Measurements from ENCODE around the gene OVCA2.

OVCA2 gene

GRCh38 chr17:2064147-2064489 is 22.3 kb downstream of the OVCA2 start:
- H3K27ac ChIP-seq (ENCODE audit: low read length), result peak overlapping the region; percentile 56
- H3K4me1 ChIP-seq (ENCODE audit: control insufficient read depth in 1 of 2, insufficient read depth in 2 of 2, low read length in 2 of 2), result peaks cover 29 to 62% of the 10 kb centered on the region in 2 donors
- no peaks in the 10 kb centered on the region for H3K9me3 ChIP-seq (ENCODE audit: control insufficient read depth in 1 of 2, low read length in 2 of 2)
- peaks cover 16 to 49% of the 10 kb centered on the region in 2 donors for H3K36me3 ChIP-seq (ENCODE audit: control insufficient read depth in 1 of 2, insufficient read depth in 2 of 2, low read length in 2 of 2)
- no peaks in the 10 kb centered on the region for H3K27me3 ChIP-seq (ENCODE audit: low read depth, low read length)
- H3K4me3 ChIP-seq (ENCODE audit: low read depth in 1 of 2, low read length in 2 of 2), result no peak overlapping the region

GRCh38 chr17:2064520-2064971 is 22.7 kb downstream of the OVCA2 start:
- H3K4me3 ChIP-seq (ENCODE audit: low read depth in 1 of 2, low read length in 2 of 2), result no peak overlapping the region
- no peaks in the 10 kb centered on the region for H3K9me3 ChIP-seq (ENCODE audit: control insufficient read depth in 1 of 2, low read length in 2 of 2)
- peaks cover 29 to 61% of the 10 kb centered on the region in 2 donors for H3K4me1 ChIP-seq (ENCODE audit: control insufficient read depth in 1 of 2, insufficient read depth in 2 of 2, low read length in 2 of 2)
- H3K27ac ChIP-seq (ENCODE audit: low read length), result peak overlapping the region; percentile 56
- no peaks in the 10 kb centered on the region for H3K27me3 ChIP-seq (ENCODE audit: low read depth, low read length)
- H3K36me3 ChIP-seq (ENCODE audit: control insufficient read depth in 1 of 2, insufficient read depth in 2 of 2, low read length in 2 of 2), result peaks cover 16 to 49% of the 10 kb centered on the region in 2 donors

DNA sequence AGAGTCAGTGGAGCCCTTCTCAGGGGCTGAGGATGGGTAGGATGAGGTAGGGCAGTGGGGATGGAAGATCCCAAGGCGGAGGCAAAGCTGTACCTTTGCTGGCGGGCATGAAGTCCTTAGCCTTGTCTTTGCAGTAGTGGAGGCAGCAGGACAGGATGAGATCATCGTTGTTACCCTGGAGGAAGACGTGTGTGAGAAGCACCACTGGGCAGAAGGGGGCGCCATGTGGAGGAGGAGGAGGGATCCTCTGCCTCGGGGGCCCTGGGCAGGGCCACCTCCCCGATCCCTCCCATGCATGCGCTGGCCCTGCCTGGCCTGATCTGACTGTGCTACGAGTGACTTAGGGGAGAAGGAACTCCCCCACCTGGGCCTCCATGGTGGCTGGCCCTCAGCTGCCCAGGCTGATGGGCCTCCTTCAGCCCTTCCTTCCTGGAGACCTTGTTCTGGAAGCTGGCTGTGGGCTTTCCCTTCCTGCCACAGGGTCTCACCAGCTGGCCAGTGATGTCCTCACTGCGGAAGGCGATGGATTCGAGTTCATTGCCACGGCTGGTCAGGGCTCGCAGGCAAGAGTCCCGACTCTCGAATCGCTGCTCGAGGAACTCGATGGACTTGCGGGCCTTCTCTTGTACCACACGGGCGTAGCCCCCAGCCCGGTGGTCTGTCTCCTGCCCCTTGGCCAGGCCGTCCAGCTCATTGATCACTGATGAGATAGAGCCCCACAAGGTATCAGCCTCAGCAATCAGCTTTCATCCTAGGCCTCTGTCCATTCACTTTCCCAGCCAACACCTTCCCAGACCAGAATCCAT is 23.4 kb downstream of the OVCA2 start:
- peak overlapping the region; percentile 56 for H3K27ac ChIP-seq (ENCODE audit: low read length)
- peaks cover 16 to 52% of the 10 kb centered on the region in 2 donors for H3K36me3 ChIP-seq (ENCODE audit: control insufficient read depth in 1 of 2, insufficient read depth in 2 of 2, low read length in 2 of 2)
- H3K4me1 ChIP-seq (ENCODE audit: control insufficient read depth in 1 of 2, insufficient read depth in 2 of 2, low read length in 2 of 2), result peaks cover 29 to 54% of the 10 kb centered on the region in 2 donors
- no peaks in the 10 kb centered on the region for H3K27me3 ChIP-seq (ENCODE audit: low read depth, low read length)
- H3K9me3 ChIP-seq (ENCODE audit: control insufficient read depth in 1 of 2, low read length in 2 of 2), result no peaks in the 10 kb centered on the region
- H3K4me3 ChIP-seq (ENCODE audit: low read depth in 1 of 2, low read length in 2 of 2), result no peak overlapping the region

DNA sequence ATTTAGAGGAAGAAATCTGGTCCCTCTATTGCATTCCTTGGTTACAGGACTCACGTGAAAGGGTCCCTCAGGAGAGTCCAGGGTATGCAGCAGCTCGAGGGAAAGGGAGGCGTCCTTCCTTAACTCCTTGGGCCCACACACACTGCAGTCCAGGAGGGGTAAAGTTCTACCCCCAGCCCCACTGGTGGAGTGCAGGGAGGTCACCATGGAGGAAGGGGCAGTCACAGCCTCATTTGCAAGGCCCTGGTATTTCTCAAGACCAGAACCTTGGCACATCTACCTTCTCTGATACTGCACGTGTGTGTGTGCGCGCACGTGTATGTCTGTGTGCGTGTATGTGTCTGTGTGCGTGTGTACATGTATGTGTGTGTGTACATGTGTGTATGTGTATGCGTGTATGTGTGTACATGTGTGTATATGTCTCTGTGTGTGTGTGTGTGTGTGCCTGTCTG is 24.2 kb downstream of the OVCA2 start:
- Histone ChIP-seq H3K36me3 (ENCODE audit: control insufficient read depth in 1 of 2, insufficient read depth in 2 of 2, low read length in 2 of 2) (peaks cover 13 to 58% of the 10 kb centered on the region in 2 donors), H3K4me1 (ENCODE audit: control insufficient read depth in 1 of 2, insufficient read depth in 2 of 2, low read length in 2 of 2) (peaks cover 29 to 49% of the 10 kb centered on the region in 2 donors), H3K4me3 (ENCODE audit: low read depth in 1 of 2, low read length in 2 of 2) (no peak overlapping the region), H3K27me3 (ENCODE audit: low read depth, low read length) (no peaks in the 10 kb centered on the region), H3K27ac (ENCODE audit: low read length) (peak overlapping the region; percentile 56), H3K9me3 (ENCODE audit: control insufficient read depth in 1 of 2, low read length in 2 of 2) (no peaks in the 10 kb centered on the region)

- no peak overlapping the region for H3K4me3 ChIP-seq (ENCODE audit: low read depth in 1 of 2, low read length in 2 of 2)
- H3K4me1 ChIP-seq (ENCODE audit: control insufficient read depth in 1 of 2, insufficient read depth in 2 of 2, low read length in 2 of 2), result peaks cover 25 to 44% of the 10 kb centered on the region in 2 donors
- H3K27ac ChIP-seq (ENCODE audit: low read length), result peak overlapping the region; percentile 56
- no peaks in the 10 kb centered on the region for H3K27me3 ChIP-seq (ENCODE audit: low read depth, low read length)
- H3K9me3 ChIP-seq (ENCODE audit: control insufficient read depth in 1 of 2, low read length in 2 of 2), result no peaks in the 10 kb centered on the region
- H3K36me3 ChIP-seq (ENCODE audit: control insufficient read depth in 1 of 2, insufficient read depth in 2 of 2, low read length in 2 of 2), result peaks cover 15 to 66% of the 10 kb centered on the region in 2 donors
Measured at GRCh38 chr17:2067048-2067561, 25.3 kb downstream of the OVCA2 start.

DNA sequence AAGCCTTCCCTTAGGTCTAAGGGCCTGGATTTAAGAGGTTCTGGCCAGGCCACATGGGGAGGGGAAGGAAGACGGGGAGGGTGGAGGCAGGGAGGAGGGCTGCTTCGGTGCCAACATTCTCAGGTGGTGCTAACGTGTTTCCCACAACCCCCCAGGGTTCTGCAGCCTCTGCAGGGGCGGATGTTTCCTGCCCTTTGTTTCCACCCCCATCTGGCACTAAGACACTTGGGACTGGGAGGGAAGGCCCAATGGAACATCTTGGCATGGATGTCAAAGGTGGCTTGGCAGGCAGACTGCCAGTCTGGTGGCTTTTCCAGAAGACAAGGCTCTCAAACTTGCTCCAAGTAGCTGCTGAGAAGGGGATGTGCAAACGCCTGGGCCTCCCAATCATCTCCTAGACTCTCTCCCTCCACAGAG is 25.8 kb downstream of the OVCA2 start:
- Histone ChIP-seq H3K36me3 (ENCODE audit: control insufficient read depth in 1 of 2, insufficient read depth in 2 of 2, low read length in 2 of 2) (peaks cover 17 to 66% of the 10 kb centered on the region in 2 donors), H3K9me3 (ENCODE audit: control insufficient read depth in 1 of 2, low read length in 2 of 2) (no peaks in the 10 kb centered on the region), H3K4me1 (ENCODE audit: control insufficient read depth in 1 of 2, insufficient read depth in 2 of 2, low read length in 2 of 2) (peaks cover 20 to 48% of the 10 kb centered on the region in 2 donors), H3K27me3 (ENCODE audit: low read depth, low read length) (no peaks in the 10 kb centered on the region), H3K27ac (ENCODE audit: low read length) (peak overlapping the region; percentile 56), H3K4me3 (ENCODE audit: low read depth in 1 of 2, low read length in 2 of 2) (no peak overlapping the region)

GRCh38 chr17:2068031-2068518 is 26.3 kb downstream of the OVCA2 start:
- Histone ChIP-seq H3K27me3 (ENCODE audit: low read depth, low read length) (no peaks in the 10 kb centered on the region), H3K36me3 (ENCODE audit: control insufficient read depth in 1 of 2, insufficient read depth in 2 of 2, low read length in 2 of 2) (peaks cover 17 to 66% of the 10 kb centered on the region in 2 donors), H3K27ac (ENCODE audit: low read length) (peak overlapping the region; percentile 56), H3K9me3 (ENCODE audit: control insufficient read depth in 1 of 2, low read length in 2 of 2) (no peaks in the 10 kb centered on the region), H3K4me3 (ENCODE audit: low read depth in 1 of 2, low read length in 2 of 2) (no peak overlapping the region), H3K4me1 (ENCODE audit: control insufficient read depth in 1 of 2, insufficient read depth in 2 of 2, low read length in 2 of 2) (peaks cover 16 to 44% of the 10 kb centered on the region in 2 donors)

DNA sequence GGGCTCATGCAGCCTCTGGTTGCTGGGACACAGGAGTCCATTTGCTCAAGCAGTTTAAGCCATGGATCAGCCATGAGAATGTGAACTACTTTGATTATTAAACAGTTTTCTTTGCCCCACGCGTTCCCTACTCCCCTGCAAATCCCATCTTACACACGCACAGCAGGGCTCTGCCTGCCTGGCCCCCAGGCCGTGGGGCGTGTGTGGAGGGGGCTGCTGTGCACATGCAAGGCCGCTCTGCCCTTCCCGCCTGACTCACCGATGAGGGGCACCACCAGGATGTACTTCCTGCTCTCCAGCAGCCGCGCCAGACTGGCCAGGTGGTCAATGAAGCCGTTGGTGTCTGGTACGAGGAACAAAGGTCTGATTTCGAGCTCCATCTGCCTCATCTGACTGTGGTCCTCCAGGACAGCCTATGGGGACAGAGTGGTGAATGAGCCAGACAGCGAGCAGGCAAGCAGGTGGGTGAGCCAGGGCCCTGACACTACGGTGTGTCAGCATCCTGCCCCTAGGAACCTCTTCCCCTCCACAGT is 26.8 kb downstream of the OVCA2 start:
- peak overlapping the region; percentile 45 for H3K27ac ChIP-seq (ENCODE audit: low read length)
- H3K36me3 ChIP-seq (ENCODE audit: control insufficient read depth in 1 of 2, insufficient read depth in 2 of 2, low read length in 2 of 2), result peaks cover 17 to 62% of the 10 kb centered on the region in 2 donors
- no peaks in the 10 kb centered on the region for H3K27me3 ChIP-seq (ENCODE audit: low read depth, low read length)
- H3K9me3 ChIP-seq (ENCODE audit: control insufficient read depth in 1 of 2, low read length in 2 of 2), result no peaks in the 10 kb centered on the region
- H3K4me1 ChIP-seq (ENCODE audit: control insufficient read depth in 1 of 2, insufficient read depth in 2 of 2, low read length in 2 of 2), result peaks cover 16 to 39% of the 10 kb centered on the region in 2 donors
- no peak overlapping the region for H3K4me3 ChIP-seq (ENCODE audit: low read depth in 1 of 2, low read length in 2 of 2)

- H3K36me3 ChIP-seq (ENCODE audit: control insufficient read depth in 1 of 2, insufficient read depth in 2 of 2, low read length in 2 of 2), result peaks cover 7 to 45% of the 10 kb centered on the region in 2 donors
- H3K4me1 ChIP-seq (ENCODE audit: control insufficient read depth in 1 of 2, insufficient read depth in 2 of 2, low read length in 2 of 2), result peaks cover 11 to 20% of the 10 kb centered on the region in 2 donors
- H3K27me3 ChIP-seq (ENCODE audit: low read depth, low read length), result no peaks in the 10 kb centered on the region
- peak overlapping the region; percentile 81 for H3K27ac ChIP-seq (ENCODE audit: low read length)
- no peaks in the 10 kb centered on the region for H3K9me3 ChIP-seq (ENCODE audit: control insufficient read depth in 1 of 2, low read length in 2 of 2)
- no peak overlapping the region for H3K4me3 ChIP-seq (ENCODE audit: low read depth in 1 of 2, low read length in 2 of 2)
Measured at GRCh38 chr17:2070241-2071023, 28.6 kb downstream of the OVCA2 start.

DNA sequence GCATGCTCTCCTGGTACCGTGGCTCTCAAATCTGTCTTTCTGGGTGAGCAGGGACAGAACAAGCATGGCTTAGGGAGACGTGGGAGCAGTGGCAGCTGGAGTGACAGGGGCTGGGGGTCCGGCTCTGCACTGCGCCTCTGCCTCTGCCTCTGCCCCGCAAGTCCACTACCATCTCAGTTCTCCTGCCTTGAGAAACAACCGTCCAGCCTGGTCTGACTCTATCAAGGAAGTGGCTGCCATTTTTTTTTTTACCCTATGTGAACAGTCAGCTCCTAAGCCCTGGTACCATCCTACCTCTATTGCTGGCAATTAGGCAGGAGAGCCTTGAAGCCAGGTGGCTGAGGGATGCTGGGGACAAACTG is 29.2 kb downstream of the OVCA2 start:
- peak overlapping the region; percentile 81 for H3K27ac ChIP-seq (ENCODE audit: low read length)
- H3K9me3 ChIP-seq (ENCODE audit: control insufficient read depth in 1 of 2, low read length in 2 of 2), result no peaks in the 10 kb centered on the region
- peaks cover 4 to 41% of the 10 kb centered on the region in 2 donors for H3K36me3 ChIP-seq (ENCODE audit: control insufficient read depth in 1 of 2, insufficient read depth in 2 of 2, low read length in 2 of 2)
- H3K27me3 ChIP-seq (ENCODE audit: low read depth, low read length), result no peaks in the 10 kb centered on the region
- no peak overlapping the region for H3K4me3 ChIP-seq (ENCODE audit: low read depth in 1 of 2, low read length in 2 of 2)
- peaks cover 15 to 20% of the 10 kb centered on the region in 2 donors for H3K4me1 ChIP-seq (ENCODE audit: control insufficient read depth in 1 of 2, insufficient read depth in 2 of 2, low read length in 2 of 2)

All from muscle layer of duodenum (tissue), 2 donors.